ENCODE results near the gene LPAR4.

DNA sequence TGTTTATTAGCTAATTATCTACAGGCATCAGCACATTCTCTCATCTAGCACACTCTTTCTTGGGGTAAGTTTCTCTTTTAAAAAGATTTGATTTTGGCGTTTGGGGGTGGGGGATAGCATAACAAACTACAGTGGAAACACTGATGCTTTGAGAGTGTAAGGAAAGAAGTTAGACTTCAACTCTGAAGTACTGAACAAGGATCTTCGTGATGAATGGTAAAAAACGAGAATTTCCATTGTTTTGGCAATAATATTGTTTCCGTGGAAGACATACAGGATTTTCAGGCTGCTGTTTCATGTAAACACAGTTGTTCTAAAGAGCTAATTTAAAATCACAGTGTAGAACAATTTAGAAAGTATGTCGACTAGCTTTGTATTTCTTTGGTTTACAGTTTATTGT lies 451 bp downstream of the LPAR4 start:
- TF ChIP-seq, protein P1, sequence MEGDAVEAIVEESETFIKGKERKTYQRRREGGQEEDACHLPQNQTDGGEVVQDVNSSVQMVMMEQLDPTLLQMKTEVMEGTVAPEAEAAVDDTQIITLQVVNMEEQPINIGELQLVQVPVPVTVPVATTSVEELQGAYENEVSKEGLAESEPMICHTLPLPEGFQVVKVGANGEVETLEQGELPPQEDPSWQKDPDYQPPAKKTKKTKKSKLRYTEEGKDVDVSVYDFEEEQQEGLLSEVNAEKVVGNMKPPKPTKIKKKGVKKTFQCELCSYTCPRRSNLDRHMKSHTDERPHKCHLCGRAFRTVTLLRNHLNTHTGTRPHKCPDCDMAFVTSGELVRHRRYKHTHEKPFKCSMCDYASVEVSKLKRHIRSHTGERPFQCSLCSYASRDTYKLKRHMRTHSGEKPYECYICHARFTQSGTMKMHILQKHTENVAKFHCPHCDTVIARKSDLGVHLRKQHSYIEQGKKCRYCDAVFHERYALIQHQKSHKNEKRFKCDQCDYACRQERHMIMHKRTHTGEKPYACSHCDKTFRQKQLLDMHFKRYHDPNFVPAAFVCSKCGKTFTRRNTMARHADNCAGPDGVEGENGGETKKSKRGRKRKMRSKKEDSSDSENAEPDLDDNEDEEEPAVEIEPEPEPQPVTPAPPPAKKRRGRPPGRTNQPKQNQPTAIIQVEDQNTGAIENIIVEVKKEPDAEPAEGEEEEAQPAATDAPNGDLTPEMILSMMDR (optimal IDR thresholded peaks at IDR 0.05 in 1 of 3, IDR thresholded peaks at IDR 0.05 in 1 of 3, conservative IDR thresholded peaks at IDR 0.05 in 1 of 3; ENCODE audit: extremely low read depth in 1 of 3, insufficient read depth in 2 of 3, low read length in 3 of 3): no peak
- no peak for TF ChIP-seq EZH2 (IDR thresholded peaks at IDR 0.05; ENCODE audit: low read length)
